ENCODE data around the gene PDGFA. TPM values are rescaled to one million over a fixed set of nuclear protein-coding genes. Genes with fewer than 3 reads are reported as not detected.

PDGFA gene
- polyA plus RNA-seq, 1 donor (not counting 4 experiments of a cell fraction or from before 2014, with no cell fraction given): 14.8 TPM

DNA sequence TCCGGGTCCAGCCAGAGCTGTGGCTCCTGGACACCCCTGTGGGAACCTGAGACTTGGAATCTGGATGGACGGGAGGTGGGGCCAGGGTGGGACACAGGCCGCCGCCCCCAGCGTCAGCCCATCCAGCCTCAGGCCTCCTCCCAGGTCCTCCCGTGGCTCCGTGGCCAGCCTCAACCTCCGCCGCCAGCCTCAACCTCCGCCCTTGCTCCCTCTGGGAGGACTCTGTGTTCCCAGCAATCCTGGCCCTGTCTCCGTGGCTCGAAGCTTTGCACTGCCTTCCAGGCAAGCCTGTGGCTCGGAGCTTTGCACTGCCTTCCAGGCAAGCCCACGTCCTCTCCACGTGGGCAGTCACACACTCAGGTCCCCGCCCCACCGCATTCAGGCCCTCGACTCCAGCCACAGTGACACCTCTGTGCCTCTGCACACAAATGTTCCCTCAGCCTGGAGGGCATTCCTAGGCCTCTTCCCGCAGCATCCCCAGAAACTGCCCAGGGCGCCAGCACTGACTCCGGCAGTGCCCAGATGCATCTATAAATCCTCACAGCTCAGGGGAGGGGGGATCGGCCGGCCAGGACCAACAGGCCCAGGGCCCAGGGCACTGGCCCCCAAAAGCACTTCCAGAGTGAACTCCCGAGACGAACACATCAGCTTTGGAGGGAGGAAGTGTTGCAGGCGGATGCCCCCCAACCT is 44.7 kb upstream of the PDGFA start:
- TF ChIP-seq, protein P1, sequence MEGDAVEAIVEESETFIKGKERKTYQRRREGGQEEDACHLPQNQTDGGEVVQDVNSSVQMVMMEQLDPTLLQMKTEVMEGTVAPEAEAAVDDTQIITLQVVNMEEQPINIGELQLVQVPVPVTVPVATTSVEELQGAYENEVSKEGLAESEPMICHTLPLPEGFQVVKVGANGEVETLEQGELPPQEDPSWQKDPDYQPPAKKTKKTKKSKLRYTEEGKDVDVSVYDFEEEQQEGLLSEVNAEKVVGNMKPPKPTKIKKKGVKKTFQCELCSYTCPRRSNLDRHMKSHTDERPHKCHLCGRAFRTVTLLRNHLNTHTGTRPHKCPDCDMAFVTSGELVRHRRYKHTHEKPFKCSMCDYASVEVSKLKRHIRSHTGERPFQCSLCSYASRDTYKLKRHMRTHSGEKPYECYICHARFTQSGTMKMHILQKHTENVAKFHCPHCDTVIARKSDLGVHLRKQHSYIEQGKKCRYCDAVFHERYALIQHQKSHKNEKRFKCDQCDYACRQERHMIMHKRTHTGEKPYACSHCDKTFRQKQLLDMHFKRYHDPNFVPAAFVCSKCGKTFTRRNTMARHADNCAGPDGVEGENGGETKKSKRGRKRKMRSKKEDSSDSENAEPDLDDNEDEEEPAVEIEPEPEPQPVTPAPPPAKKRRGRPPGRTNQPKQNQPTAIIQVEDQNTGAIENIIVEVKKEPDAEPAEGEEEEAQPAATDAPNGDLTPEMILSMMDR (optimal IDR thresholded peaks at IDR 0.05 in 1 of 3, IDR thresholded peaks at IDR 0.05 in 1 of 3, conservative IDR thresholded peaks at IDR 0.05 in 1 of 3; ENCODE audit: extremely low read depth in 1 of 3, insufficient read depth in 2 of 3, low read length in 3 of 3): no peak
- TF ChIP-seq EZH2 (IDR thresholded peaks at IDR 0.05; ENCODE audit: low read length): no peak
- DNase-seq (ENCODE audit: low read depth, low spot score) (no peak), FAIRE-seq (no peak)
- Histone ChIP-seq H3K9me3 (ENCODE audit: control insufficient read depth, low read depth, low read length) (peaks cover 4% of the 10 kb centered on the region), H3K27ac (ENCODE audit: control insufficient read depth, insufficient read depth, low read length) (no peak overlapping the region), H2AFZ (ENCODE audit: control insufficient read depth, low read length) (no peak overlapping the region), H3K9ac (ENCODE audit: control insufficient read depth, extremely low read depth, insufficient read depth, low read length) (no peak overlapping the region), H4K20me1 (ENCODE audit: control insufficient read depth, extremely low read depth, insufficient read depth, low read length) (no peaks in the 10 kb centered on the region), H3K36me3 (ENCODE audit: control insufficient read depth in 2 of 2, extremely low read depth in 1 of 2, insufficient read depth in 2 of 2, low read length in 2 of 2) (no peaks in the 10 kb centered on the region), H3K79me2 (ENCODE audit: control insufficient read depth, insufficient read depth, low read length) (no peaks in the 10 kb centered on the region), H3K9me1 (ENCODE audit: control insufficient read depth, extremely low read depth, insufficient read depth, low read length) (no peaks in the 10 kb centered on the region), H3K4me1 (ENCODE audit: control insufficient read depth, extremely low read depth, insufficient read depth, low read length) (no peaks in the 10 kb centered on the region), H3K27me3 (ENCODE audit: control insufficient read depth, extremely low read depth, insufficient read depth, low read length) (no peaks in the 10 kb centered on the region), H3K4me3 (ENCODE audit: control insufficient read depth in 2 of 3, extremely low read depth in 1 of 3, insufficient read depth in 2 of 3, low read depth in 1 of 3, low read length in 3 of 3) (no peak overlapping the region), H3K4me2 (ENCODE audit: control insufficient read depth, extremely low read depth, insufficient read depth, low read depth, low read length) (no peak overlapping the region)
- dilution Hi-C loops (cut with MboI; ENCODE audit: extremely low pct_ligation_motif_present, low sequenced_read_pairs): no loop called here

DNA sequence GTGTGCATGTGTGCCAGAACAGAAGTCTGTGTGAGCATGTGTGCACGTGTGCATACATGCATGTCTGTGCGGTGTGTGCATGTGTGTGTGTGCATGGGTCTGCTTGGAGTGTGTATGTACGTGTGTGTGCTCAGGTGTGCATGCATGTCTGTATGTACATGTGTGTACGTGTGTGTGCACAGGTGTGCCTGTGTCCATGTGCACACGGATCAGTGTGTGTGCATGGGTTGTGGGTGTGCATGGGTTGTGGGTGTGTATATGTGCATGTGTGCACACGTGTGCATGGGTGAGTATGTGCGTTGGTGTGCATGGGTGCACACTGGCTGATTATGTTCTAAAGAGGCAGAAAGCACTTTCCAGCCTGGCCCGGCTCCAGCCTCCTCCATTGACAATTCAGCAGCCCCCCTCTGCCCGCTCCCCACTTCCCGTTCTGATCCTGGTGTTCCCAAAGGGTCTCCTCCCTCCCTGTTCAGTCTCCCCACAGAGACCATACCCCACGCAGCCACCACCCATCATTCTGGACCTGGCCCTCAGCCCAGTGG is 44.1 kb upstream of the PDGFA start:
- Histone ChIP-seq H3K27ac (ENCODE audit: control insufficient read depth, insufficient read depth, low read length) (no peak overlapping the region), H3K4me1 (ENCODE audit: control insufficient read depth, extremely low read depth, insufficient read depth, low read length) (no peaks in the 10 kb centered on the region), H3K27me3 (ENCODE audit: control insufficient read depth, extremely low read depth, insufficient read depth, low read length) (no peaks in the 10 kb centered on the region), H3K36me3 (ENCODE audit: control insufficient read depth in 2 of 2, extremely low read depth in 1 of 2, insufficient read depth in 2 of 2, low read length in 2 of 2) (no peaks in the 10 kb centered on the region), H3K4me3 (ENCODE audit: control insufficient read depth in 2 of 3, extremely low read depth in 1 of 3, insufficient read depth in 2 of 3, low read depth in 1 of 3, low read length in 3 of 3) (no peak overlapping the region), H3K9ac (ENCODE audit: control insufficient read depth, extremely low read depth, insufficient read depth, low read length) (no peak overlapping the region), H2AFZ (ENCODE audit: control insufficient read depth, low read length) (no peak overlapping the region), H3K4me2 (ENCODE audit: control insufficient read depth, extremely low read depth, insufficient read depth, low read depth, low read length) (no peak overlapping the region), H4K20me1 (ENCODE audit: control insufficient read depth, extremely low read depth, insufficient read depth, low read length) (no peaks in the 10 kb centered on the region), H3K9me3 (ENCODE audit: control insufficient read depth, low read depth, low read length) (peaks cover 4% of the 10 kb centered on the region), H3K79me2 (ENCODE audit: control insufficient read depth, insufficient read depth, low read length) (no peaks in the 10 kb centered on the region), H3K9me1 (ENCODE audit: control insufficient read depth, extremely low read depth, insufficient read depth, low read length) (no peaks in the 10 kb centered on the region)
- no peak for FAIRE-seq
- TF ChIP-seq, protein P1 (optimal IDR thresholded peaks at IDR 0.05 in 1 of 3, IDR thresholded peaks at IDR 0.05 in 1 of 3, conservative IDR thresholded peaks at IDR 0.05 in 1 of 3; ENCODE audit: extremely low read depth in 1 of 3, insufficient read depth in 2 of 3, low read length in 3 of 3): no peak
- TF ChIP-seq EZH2 (IDR thresholded peaks at IDR 0.05; ENCODE audit: low read length): no peak
- dilution Hi-C loops (cut with MboI; ENCODE audit: extremely low pct_ligation_motif_present, low sequenced_read_pairs): no loop called here
- no peak for DNase-seq (ENCODE audit: low read depth, low spot score)
